Calu3 (cell line): ENCODE measurements around the gene MEMO1. TPM values are rescaled to one million over a fixed set of nuclear protein-coding genes. Genes with fewer than 3 reads are reported as not detected.

ENCODE experiments used
- BruUV-seq: library from RNA; stranded (reverse); fragments of 400-500 nt; replicated peaks from 2 replicates; lab custom pipeline; 2021; lab: Mats Ljungman, UMichigan
- CTCF ChIA-PET: fragments of 300-600 bp; sonication (Branson Sonifier 250); formaldehyde crosslinking; loops from one replicate; lab custom pipeline; 2022; ENCODE audit warnings: antibody characterized with exemption; lab: Charles Lee
- DNase-seq: peaks from one replicate; pipeline ENCODE4 v3.0.0; 2022
- H3K27ac Mint-ChIP-seq: one replicate; pipeline ENCODE4 v1.8.0; 2022; ENCODE audit warnings: mixed read lengths; ENCODE audit not compliant: unreplicated experiment
- H3K27me3 Mint-ChIP-seq: one replicate; pipeline ENCODE4 v1.8.0; 2022; ENCODE audit warnings: mixed read lengths; ENCODE audit not compliant: unreplicated experiment
- H3K36me3 Mint-ChIP-seq: one replicate; pipeline ENCODE4 v1.8.0; 2022; ENCODE audit warnings: mild to moderate bottlenecking, moderate library complexity, mixed read lengths; ENCODE audit not compliant: insufficient read depth, unreplicated experiment
- H3K4me1 Mint-ChIP-seq: one replicate; pipeline ENCODE4 v1.8.0; 2022; ENCODE audit warnings: mild to moderate bottlenecking, low read depth, mixed read lengths; ENCODE audit not compliant: unreplicated experiment
- H3K4me3 Mint-ChIP-seq: one replicate; pipeline ENCODE4 v1.8.0; 2022; ENCODE audit warnings: mild to moderate bottlenecking, low read depth, moderate library complexity, mixed read lengths; ENCODE audit not compliant: unreplicated experiment
- H3K9me3 Mint-ChIP-seq: one replicate; pipeline ENCODE4 v1.8.0; 2022; ENCODE audit warnings: low read depth, mixed read lengths; ENCODE audit not compliant: unreplicated experiment
- CTCF ChIP-seq: fragments of 200-600 bp; IDR thresholded peaks from one replicate; pipeline ENCODE4 v1.8.0; 2022; ENCODE audit warnings: antibody characterized with exemption; ENCODE audit not compliant: unreplicated experiment
- intact Hi-C: fragments of 100-400 bp; cut with micrococcal nuclease; formaldehyde crosslinking; loops from one replicate; pipeline ENCODE4 v1.10.0; 2022; ENCODE audit not compliant: unreplicated experiment
- total RNA-seq: library from RNA; stranded (reverse); gene quantifications from 2 replicates; pipeline ENCODE4 v1.2.3, GENCODE V29; 2022

Gene MEMO1
- total RNA-seq, 1 experiment from 2014 or later, result 53.9 TPM

GRCh38 chr2:32002406-32002805 is 8.4 kb downstream of the MEMO1 start:
- Mint-ChIP-seq H3K36me3 (peaks cover 7% of the 10 kb centered on the region), H3K9me3 (no peaks in the 10 kb centered on the region), H3K27ac (no peak overlapping the region), H3K4me1 (peaks cover 42% of the 10 kb centered on the region), H3K4me3 (no peak overlapping the region), H3K27me3 (no peaks in the 10 kb centered on the region)
- no TSS peak for BruUV-seq
- CTCF ChIA-PET, result no interaction called here
- TF ChIP-seq CTCF, result no peak
- no peak for DNase-seq
- intact Hi-C loops, result loop anchor here (10.0 kb wide), 1 partner anchor 118 kb away; no protein-coding TSS in a partner anchor

DNA sequence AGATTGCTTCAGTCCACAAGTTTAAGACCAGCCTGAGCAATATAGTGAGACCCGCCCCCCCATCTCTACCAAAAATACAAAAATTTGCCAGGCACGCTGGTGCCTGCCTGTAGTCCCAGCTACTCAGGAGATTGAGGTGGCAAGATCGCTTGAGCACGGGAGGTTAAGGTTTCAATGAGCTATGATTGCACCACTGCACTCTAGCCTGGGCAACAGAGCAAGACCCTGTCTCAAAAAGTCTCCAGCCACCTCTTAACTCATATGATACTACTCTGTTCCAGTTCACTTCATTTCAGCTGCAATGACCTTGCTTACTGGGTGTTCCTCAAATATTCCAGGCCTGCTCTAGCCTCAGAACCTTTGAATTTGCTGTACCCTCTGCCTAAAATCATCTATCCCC is 11.4 kb downstream of the MEMO1 start:
- Mint-ChIP-seq H3K4me1 (peaks cover 20% of the 10 kb centered on the region), H3K27ac (no peak overlapping the region), H3K4me3 (no peak overlapping the region), H3K27me3 (no peaks in the 10 kb centered on the region), H3K9me3 (peaks cover 2% of the 10 kb centered on the region), H3K36me3 (no peaks in the 10 kb centered on the region)
- intact Hi-C loops, result no loop called here
- CTCF ChIA-PET, result interaction anchor here (0.8 kb wide), 1 partner anchor 41 kb away, joined by 10 read pairs; no protein-coding TSS in a partner anchor
- DNase-seq, result no peak
- BruUV-seq, result no TSS peak
- TF ChIP-seq CTCF, result no peak

DNA sequence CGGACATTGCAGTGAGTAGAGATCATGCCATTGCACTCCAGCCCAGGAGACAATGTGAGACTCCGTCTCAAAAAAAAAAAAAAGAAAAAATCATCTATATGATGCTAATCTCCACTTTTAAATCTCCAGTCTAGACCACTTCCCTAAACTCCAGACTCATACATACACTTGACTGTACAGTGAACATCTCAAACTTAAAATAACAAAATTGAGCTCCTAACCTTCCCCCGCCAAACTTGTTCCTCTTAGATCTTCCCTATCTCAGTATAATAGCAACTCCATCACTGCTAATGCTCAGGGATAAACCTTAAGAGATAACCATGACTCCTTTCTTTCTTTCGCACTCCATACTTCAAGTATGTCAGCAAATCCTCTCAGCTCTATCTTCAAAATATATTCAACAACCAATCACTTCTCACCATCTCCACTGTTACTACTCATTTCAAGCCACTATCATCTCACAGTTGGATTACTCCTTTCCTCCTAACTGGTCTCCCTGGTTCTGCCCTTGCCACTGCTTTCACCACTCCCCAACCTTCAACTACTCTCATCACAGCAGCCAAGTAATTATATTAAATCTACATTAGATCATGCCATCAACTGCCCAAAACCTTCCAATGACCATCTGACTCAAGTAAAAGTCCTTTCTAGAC is 12.0 kb downstream of the MEMO1 start:
- CTCF ChIA-PET, result interaction anchor here (0.7 to 0.8 kb wide), 2 partner anchors 41 to 593 kb away, joined by 3 to 10 read pairs; no protein-coding TSS in a partner anchor

GRCh38 chr2:31997653-31998052 is 13.2 kb downstream of the MEMO1 start:
- H3K9me3 Mint-ChIP-seq, result peaks cover 2% of the 10 kb centered on the region
- H3K27me3 Mint-ChIP-seq, result no peaks in the 10 kb centered on the region
- CTCF ChIA-PET, result no interaction called here
- TF ChIP-seq CTCF, result no peak
- H3K4me3 Mint-ChIP-seq, result no peak overlapping the region
- no peak for DNase-seq
- intact Hi-C loops, result no loop called here
- BruUV-seq, result no TSS peak
- no peaks in the 10 kb centered on the region for H3K36me3 Mint-ChIP-seq
- peaks cover 27% of the 10 kb centered on the region for H3K4me1 Mint-ChIP-seq
- no peak overlapping the region for H3K27ac Mint-ChIP-seq

More for the DNA sequence above, 12.0 kb downstream of the MEMO1 start:
- H3K27ac Mint-ChIP-seq, result no peak overlapping the region
- H3K9me3 Mint-ChIP-seq, result peaks cover 2% of the 10 kb centered on the region
- no peak overlapping the region for H3K4me3 Mint-ChIP-seq
- no peaks in the 10 kb centered on the region for H3K36me3 Mint-ChIP-seq
- no peaks in the 10 kb centered on the region for H3K27me3 Mint-ChIP-seq
- intact Hi-C loops, result no loop called here
- peaks cover 20% of the 10 kb centered on the region for H3K4me1 Mint-ChIP-seq
- no TSS peak for BruUV-seq
- DNase-seq, result no peak
- TF ChIP-seq CTCF, result no peak
